GM18520 (cell line): ENCODE data around the gene PYROXD2.
"Not testable (repeated sequence)": the region's sequence is repeated elsewhere in the genome, so short reads cannot be mapped to it uniquely, and the experiment has no call there.

Experiments
- ATAC-seq: cut with Tn5 transposase; IDR thresholded peaks from one replicate; pipeline ENCODE4 v1.9.1; 2021; ENCODE audit not compliant: unreplicated experiment

Gene PYROXD2

GRCh38 chr10:98370831-98371820 lies 43.9 kb downstream of the PYROXD2 start:
- no peak for ATAC-seq

DNA sequence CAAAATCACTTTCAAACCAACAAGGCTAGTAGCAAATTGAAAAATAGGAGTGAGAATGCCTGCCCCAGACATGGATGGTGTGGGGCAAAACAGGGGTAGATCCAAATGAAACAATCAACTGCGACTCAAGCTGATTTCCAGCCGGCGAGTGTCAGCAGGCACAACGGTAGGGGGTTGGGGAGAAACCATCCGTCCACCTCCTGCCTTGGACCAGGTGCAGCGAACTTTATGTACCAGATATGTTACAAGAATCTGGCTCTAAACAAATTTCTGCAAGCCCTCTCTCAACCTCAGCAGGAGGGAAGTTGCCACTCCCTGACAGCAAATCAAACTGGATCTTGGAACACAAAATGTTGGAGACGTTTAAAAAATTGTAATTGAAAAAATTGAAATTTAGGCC lies 45.2 kb downstream of the PYROXD2 start:
- ATAC-seq: no peak

- ATAC-seq: no peak
Measured at GRCh38 chr10:98368644-98369043, 46.3 kb downstream of the PYROXD2 start.

DNA sequence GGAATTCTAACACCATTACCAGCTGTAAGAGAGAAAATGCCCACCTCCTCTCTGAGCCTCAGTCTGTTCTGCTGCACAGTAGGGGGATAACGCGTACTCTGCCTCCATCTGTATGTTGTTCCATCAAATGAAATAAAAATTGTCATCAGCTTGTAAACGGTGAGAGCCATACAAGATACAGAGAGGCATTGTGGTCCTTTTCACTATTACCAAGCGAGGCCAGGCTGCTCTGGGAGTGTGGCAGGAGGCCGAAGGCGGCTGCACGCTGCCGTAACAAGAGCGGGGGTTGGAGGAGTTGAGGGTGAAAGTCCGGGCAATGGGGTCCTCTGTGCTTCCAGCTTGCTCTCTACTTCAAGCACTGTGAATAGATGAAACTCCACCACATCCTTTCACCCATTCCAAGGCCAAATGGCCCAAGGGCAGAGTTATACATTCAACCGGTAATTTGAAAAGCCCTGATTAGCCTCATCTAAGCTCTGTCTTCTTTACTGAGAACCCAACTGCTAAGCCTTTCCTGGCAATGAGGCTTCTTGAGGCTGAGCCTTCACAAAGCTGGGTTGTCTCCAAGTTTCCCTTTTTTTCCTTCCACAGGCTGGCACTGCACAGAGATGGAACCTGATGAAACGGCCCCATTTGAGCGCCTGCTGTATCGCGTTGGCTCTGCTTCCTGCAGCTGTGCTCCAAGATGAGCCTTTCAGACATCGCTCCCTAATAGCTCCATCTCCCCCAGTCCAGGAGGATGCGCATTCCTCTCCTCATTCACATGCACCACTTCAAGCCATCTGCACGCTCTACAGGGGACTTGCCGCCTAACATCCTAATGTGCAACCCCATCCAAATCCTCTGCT lies 47.2 kb downstream of the PYROXD2 start:
- no peak for ATAC-seq

GRCh38 chr10:98366062-98366530 lies 48.9 kb downstream of the PYROXD2 start:
- ATAC-seq: no peak

DNA sequence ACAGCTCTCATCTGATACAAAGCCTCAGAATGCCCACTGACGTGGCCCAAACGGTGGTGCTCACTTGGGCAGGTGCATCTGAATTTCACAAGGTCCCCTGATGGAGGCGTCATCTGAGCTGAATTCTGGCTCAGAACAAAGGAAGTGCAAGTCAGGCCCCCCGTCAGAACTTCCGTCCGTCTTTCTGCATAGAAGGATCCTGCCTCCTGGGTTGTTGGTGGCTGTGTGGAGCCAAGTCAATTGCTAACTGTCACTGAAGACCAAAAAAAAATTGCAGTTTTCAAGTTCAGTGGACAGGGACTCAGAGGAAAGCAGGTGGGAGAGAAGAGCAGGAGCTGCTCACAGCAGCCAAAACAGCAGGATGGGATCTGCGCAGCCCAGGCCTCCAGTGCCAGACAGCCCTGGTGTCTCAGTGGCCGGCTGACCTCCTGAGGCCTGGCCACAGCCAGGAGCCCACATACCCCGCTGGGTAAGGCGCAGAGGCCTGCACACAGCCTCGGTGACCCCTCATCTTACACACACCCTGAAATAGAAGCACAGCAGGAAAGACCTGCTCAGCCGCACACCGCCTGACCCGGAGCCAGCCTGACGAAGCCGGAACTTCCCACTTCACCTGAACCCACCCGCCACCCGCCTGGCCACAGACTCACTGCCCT lies 49.4 kb downstream of the PYROXD2 start:
- no peak for ATAC-seq

DNA sequence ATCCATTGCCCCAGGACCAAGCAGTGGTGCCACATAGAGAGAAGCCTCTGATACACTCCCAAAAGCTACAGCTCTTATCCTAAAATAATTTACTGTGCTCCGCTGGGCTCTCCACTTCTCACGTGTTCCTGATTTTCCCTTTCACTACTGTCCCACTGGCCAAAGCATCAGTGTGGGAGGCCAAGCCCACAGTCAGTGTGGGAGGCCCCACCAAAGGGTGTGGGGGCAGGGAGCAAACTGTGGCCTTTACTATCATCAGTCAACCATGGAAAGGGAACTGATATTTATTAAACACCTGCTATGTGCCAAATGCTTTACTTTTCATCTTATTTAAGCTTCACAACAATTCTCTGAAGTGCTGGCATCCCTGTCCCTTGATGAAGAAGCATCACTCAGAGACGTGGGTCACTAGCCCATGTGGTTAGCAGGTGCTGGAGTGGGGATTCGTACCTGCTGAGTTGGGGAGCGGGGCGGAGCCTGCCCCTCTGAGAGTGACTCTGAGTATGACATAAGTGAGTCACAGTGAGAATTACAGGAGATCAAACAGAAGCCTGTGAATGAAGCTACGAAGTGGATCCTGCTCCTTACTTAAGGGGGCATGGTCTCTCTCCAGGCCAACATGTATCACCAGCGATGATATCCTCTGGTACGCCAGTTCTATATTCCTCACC lies 50.4 kb downstream of the PYROXD2 start:
- ATAC-seq: no peak

- ATAC-seq: no peak
Measured at GRCh38 chr10:98363220-98363619, 51.8 kb downstream of the PYROXD2 start.

DNA sequence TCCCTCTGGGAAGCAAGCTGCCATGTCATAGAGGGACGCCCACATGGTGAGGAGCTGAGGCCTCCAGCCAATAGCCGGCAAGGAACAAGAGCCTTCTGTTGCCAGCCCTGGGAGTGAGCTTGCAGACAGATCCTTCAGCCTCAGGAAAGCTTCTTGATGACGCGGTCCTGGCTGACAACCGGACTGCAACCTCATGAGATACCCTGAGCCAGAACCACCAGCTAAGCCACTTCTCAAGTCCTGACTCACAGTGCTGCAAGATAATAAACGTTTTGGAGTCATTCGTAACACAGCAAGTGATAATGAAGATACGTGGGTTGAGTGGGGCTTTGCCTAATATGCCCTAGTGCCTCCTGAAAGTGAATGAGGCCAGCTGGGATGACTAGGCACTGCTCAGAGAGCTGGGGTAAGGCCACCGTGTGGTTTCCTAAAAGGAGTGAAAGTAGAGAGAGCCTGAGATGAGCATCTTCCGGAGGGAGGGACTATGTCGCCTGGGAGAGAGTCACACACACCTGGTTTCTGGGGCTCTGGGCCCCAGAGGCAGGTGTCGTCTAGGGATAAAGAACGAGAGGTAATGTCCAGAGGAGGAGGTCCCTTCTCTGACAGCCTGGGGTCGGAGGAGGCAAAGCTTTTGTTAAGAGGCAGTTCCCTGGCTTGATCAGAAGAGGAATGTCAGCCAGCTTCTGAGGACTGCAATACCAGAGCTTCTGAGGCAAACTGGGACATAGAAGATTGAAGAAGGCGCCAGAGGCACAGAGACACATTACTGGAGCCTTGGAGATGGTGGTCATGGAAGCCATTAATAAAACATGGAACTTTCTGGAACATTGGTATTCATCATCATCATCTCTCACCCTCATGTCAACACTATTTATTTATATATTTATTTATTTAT lies 53.6 kb downstream of the PYROXD2 start:
- peak; percentile 86 for ATAC-seq

GRCh38 chr10:98357194-98357822 lies 57.7 kb downstream of the PYROXD2 start:
- ATAC-seq: no peak

DNA sequence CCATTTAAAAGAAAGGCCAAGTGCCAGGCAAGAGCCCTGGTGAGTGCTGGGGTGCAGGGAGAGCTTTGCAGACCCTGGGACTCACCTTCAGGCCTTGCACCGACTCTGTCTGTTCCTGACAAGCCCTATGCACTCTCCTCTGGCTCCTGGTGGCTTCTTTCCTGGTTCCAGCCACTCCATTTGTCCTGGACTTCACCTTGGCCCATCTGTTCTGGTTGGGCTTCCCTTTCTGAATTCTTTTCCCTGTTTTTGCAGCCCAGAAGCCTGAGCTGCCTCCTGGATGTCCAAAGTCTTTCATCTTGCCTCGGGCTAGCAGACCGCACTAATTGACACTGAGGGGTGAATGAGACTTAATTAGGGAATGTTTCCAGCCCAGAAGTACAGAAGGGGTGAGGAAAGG lies 60.5 kb downstream of the PYROXD2 start:
- ATAC-seq: no peak

- no peak for ATAC-seq
Measured at GRCh38 chr10:98353170-98353569, 61.8 kb downstream of the PYROXD2 start.

DNA sequence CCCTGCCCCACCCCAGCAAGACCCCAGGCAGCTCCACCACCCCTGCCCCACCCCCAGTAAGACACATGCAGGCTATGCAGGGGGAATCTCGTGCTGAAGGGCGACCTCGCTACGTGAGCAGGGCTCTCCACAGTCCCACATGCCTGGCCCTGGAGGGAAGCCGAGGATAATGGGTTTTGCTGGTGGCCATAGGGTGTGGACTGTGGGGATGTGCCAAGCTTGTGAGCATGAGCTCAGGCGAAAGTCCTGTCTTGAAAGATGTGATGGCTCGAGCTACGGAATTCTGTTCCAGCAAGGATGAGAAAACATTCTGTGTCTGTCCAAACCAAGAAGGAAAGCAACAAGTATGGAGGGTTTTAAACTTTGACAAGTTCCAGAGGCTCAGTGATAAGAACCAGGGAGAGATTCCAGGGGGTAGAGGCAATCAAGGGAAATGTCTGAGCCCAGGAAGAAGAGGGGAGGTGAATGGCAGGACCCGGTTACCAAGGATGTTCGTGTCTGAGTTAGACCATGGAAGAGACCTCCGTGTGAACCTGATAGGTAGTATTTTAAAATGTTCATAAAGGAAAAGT lies 63.1 kb downstream of the PYROXD2 start:
- no peak for ATAC-seq

DNA sequence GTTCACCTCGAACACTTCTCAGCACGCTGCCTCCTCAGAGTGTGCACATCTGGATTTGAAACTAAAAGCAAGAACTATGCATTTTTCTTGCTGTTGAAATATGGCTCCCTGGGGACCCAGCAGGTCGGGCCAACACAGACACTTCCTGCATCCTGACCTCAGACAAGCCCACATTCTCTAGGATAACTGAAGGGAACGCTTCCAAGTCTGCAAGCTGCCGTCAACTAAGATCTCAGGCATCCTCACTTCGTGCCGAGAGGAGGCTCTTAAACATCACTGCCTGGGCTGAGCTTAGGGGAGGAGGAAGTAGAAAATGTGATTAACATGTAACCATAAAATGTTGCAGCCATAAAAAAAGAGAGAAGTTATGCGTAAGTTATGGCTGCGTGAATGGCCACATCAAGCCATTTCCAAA lies 65.5 kb downstream of the PYROXD2 start:
- no peak for ATAC-seq

- ATAC-seq: no peak
Measured at GRCh38 chr10:98346847-98347246, 68.1 kb downstream of the PYROXD2 start.

DNA sequence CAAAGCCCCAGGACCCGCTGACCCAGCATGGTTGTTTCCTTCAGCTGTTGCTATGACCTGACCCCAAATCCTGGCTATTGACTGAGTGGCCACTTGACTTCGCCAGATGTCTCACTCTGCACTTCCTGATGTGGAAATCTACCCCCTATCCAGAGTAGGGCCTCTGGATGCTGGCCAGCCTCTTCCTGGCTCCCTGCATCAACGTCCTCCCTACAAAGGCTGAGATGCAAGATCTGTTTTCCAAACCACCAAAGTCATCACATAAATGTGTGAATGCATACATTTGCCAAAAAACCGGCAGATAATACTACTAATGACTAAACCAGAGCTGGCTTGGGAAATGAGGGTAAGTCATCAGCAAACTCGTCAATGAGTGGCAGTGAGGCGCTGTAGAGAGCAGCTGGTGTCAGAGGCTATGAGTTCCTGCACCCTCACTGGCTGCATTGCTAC lies 70.4 kb downstream of the PYROXD2 start:
- no peak for ATAC-seq

DNA sequence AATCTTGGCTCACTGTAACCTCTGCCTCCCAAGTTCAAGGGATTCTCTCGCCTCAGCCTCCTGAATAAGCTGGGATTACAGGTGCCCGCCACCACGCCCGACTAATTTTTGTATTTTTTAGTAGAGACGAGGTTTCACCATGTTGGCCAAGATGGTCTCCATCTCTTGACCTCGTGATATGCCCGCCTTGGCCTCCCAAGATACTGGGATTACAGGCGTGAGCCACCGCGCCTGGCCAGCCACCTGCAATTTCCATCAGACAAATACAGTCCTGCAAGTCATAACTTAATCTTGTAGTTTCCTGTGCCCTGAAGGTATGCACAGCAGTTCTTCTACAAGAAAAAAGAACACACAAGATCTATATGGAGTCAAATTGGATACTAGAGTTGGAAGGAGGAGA lies 73.3 kb downstream of the PYROXD2 start:
- ATAC-seq: not testable (repeated sequence)

- no peak for ATAC-seq
Measured at GRCh38 chr10:98340940-98341310, 74.1 kb downstream of the PYROXD2 start.
